ENCODE data around the gene BROX.

DNA sequence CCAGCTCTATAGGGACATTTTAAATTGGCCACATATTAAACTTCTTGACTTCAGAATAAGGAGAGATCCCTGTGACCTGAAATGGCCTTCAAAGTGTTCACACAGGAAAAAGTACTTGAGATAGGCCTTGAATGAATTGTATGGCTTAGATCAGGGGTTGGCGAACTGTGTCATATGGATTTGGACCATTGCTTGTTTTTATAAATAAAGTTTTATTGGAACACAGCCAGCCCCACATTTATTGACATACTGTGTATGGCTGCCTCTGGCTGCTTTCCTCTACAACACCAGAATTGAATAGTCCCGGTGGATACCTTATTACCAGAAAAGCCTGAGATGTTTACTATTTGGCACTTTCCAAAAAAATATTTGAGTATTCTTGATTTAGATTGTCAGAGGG, 4.0 kb downstream of the BROX start:
- TF ChIP-seq POLR2A (IDR thresholded peaks at IDR 0.05) = no peak
- TF ChIP-seq, protein P1, sequence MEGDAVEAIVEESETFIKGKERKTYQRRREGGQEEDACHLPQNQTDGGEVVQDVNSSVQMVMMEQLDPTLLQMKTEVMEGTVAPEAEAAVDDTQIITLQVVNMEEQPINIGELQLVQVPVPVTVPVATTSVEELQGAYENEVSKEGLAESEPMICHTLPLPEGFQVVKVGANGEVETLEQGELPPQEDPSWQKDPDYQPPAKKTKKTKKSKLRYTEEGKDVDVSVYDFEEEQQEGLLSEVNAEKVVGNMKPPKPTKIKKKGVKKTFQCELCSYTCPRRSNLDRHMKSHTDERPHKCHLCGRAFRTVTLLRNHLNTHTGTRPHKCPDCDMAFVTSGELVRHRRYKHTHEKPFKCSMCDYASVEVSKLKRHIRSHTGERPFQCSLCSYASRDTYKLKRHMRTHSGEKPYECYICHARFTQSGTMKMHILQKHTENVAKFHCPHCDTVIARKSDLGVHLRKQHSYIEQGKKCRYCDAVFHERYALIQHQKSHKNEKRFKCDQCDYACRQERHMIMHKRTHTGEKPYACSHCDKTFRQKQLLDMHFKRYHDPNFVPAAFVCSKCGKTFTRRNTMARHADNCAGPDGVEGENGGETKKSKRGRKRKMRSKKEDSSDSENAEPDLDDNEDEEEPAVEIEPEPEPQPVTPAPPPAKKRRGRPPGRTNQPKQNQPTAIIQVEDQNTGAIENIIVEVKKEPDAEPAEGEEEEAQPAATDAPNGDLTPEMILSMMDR (IDR thresholded peaks at IDR 0.05 in 4 of 5, conservative IDR thresholded peaks at IDR 0.05 in 1 of 5) = no peak

Measured in gastrocnemius medialis (tissue), 4 donors.